ENCODE results near the gene MSANTD3. TPM values are rescaled to one million over a fixed set of nuclear protein-coding genes. Genes with fewer than 3 reads are reported as not detected.

MSANTD3 gene
- total and polyA plus RNA-seq, 9 of the 15 experiments (the other 6 are each of a cell fraction or from before 2014, with no cell fraction given): 9.4 to 28.7 (median 22.3) TPM

DNA sequence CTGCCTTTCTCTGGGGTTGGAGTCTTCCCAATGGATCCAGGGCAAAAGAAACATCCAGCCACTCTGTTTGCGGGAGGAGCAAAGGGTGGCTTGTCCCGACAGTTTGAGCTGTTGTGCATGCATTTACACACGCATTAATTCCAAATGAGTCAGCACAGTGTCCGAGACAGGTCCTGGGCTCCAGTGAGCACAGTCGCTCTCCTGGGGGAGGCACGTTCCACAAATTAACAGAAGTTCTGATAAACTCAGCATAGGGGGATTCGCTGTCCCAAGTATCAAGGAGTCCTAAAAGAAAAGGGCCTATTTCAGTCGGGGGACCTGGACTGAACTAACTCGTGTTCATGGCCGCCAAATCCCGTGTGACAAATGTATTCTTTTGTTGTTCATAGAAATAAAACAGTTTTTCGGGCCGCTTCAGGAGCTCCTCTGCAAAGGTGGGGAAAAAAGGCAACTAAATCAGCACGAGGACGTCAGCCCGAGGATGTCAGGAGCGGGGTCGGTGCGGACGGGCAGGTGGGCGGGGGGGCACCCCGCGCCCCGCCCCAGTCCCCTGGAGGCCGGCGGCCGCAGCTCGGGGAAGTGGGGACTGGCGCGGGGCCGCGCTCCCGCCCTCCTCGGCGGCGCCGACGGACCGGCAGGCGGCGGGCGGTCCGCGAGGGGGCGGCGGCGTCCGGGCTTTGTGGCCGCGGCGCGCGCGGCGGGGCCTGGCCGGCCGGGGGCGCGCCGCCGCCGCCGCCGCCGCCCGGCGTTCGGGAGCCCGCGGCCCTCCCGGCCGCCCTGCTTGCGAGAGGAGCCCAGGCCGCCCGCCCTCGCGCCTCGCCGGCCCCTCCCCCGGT lies at the start of gene MSANTD3 (continued):
- TF ChIP-seq POLR2AphosphoS5 (IDR thresholded peaks at IDR 0.05; ENCODE audit: control insufficient read depth, insufficient read depth, low read depth, low read length): peak; percentile 37
- TF ChIP-seq, protein P1, sequence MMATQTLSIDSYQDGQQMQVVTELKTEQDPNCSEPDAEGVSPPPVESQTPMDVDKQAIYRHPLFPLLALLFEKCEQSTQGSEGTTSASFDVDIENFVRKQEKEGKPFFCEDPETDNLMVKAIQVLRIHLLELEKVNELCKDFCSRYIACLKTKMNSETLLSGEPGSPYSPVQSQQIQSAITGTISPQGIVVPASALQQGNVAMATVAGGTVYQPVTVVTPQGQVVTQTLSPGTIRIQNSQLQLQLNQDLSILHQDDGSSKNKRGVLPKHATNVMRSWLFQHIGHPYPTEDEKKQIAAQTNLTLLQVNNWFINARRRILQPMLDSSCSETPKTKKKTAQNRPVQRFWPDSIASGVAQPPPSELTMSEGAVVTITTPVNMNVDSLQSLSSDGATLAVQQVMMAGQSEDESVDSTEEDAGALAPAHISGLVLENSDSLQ (IDR thresholded peaks at IDR 0.05): 0 out of 2 replicates have a peak, but pooled peaks have one; percentile 15
- TF ChIP-seq MAFG (tag; conservative IDR thresholded peaks at IDR 0.05): peak; percentile 86
- TF ChIP-seq PRMT5 (CRISPR knock-in tag; IDR thresholded peaks at IDR 0.05): no peak
- no peak for TF ChIP-seq LARP7 (IDR thresholded peaks at IDR 0.05)
- 0 out of 2 replicates have a peak, but pooled peaks have one; percentile 40 for TF ChIP-seq NR1H2 (CRISPR knock-in tag; IDR thresholded peaks at IDR 0.05)
- TF ChIP-seq, protein P2, sequence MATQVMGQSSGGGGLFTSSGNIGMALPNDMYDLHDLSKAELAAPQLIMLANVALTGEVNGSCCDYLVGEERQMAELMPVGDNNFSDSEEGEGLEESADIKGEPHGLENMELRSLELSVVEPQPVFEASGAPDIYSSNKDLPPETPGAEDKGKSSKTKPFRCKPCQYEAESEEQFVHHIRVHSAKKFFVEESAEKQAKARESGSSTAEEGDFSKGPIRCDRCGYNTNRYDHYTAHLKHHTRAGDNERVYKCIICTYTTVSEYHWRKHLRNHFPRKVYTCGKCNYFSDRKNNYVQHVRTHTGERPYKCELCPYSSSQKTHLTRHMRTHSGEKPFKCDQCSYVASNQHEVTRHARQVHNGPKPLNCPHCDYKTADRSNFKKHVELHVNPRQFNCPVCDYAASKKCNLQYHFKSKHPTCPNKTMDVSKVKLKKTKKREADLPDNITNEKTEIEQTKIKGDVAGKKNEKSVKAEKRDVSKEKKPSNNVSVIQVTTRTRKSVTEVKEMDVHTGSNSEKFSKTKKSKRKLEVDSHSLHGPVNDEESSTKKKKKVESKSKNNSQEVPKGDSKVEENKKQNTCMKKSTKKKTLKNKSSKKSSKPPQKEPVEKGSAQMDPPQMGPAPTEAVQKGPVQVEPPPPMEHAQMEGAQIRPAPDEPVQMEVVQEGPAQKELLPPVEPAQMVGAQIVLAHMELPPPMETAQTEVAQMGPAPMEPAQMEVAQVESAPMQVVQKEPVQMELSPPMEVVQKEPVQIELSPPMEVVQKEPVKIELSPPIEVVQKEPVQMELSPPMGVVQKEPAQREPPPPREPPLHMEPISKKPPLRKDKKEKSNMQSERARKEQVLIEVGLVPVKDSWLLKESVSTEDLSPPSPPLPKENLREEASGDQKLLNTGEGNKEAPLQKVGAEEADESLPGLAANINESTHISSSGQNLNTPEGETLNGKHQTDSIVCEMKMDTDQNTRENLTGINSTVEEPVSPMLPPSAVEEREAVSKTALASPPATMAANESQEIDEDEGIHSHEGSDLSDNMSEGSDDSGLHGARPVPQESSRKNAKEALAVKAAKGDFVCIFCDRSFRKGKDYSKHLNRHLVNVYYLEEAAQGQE (IDR thresholded peaks at IDR 0.05; ENCODE audit: borderline replicate concordance): no peak
- TF ChIP-seq, protein P2 (CRISPR knock-in tag; IDR thresholded peaks at IDR 0.05; ENCODE audit: low read depth): no peak
- no peak for TF ChIP-seq ZNF274 (IDR thresholded peaks at IDR 0.05; ENCODE audit: borderline replicate concordance, low read depth, low read length)
- TF ChIP-seq HMGN3 (IDR thresholded peaks at IDR 0.05; ENCODE audit: borderline replicate concordance, extremely low read depth, insufficient read length, low read depth, low read length): peak; percentile 52
- peak; percentile 63 for TF ChIP-seq SMARCE1 (IDR thresholded peaks at IDR 0.05)
- TF ChIP-seq, protein P3, sequence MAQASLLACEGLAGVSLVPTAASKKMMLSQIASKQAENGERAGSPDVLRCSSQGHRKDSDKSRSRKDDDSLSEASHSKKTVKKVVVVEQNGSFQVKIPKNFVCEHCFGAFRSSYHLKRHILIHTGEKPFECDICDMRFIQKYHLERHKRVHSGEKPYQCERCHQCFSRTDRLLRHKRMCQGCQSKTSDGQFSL (CRISPR knock-in tag; IDR thresholded peaks at IDR 0.05): peak; percentile 74
- TF ChIP-seq, protein P3 (tag; IDR thresholded peaks at IDR 0.05): 0 out of 4 replicates have a peak, but pooled peaks of 1 of the 2 experiments have one; percentile 19
- peak; percentile 76 for TF ChIP-seq POLR2G (IDR thresholded peaks at IDR 0.05; ENCODE audit: low read depth, low read length)
- TF ChIP-seq, protein P4, sequence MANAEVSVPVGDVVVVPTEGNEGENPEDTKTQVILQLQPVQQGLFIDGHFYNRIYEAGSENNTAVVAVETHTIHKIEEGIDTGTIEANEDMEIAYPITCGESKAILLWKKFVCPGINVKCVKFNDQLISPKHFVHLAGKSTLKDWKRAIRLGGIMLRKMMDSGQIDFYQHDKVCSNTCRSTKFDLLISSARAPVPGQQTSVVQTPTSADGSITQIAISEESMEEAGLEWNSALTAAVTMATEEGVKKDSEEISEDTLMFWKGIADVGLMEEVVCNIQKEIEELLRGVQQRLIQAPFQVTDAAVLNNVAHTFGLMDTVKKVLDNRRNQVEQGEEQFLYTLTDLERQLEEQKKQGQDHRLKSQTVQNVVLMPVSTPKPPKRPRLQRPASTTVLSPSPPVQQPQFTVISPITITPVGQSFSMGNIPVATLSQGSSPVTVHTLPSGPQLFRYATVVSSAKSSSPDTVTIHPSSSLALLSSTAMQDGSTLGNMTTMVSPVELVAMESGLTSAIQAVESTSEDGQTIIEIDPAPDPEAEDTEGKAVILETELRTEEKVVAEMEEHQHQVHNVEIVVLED (CRISPR knock-in tag; IDR thresholded peaks at IDR 0.05): peak; percentile 45
- no peak for TF ChIP-seq STAG1 (CRISPR knock-in tag; IDR thresholded peaks at IDR 0.05; ENCODE audit: borderline replicate concordance)

Data from K562 (cell line).